HepG2 (cell line): Measurements from ENCODE around the gene NEDD4L. TPM values are rescaled to one million over a fixed set of nuclear protein-coding genes. Genes with fewer than 3 reads are reported as not detected.

Experiments used
- ATAC-seq: fragments of 200-7000 bp; cut with Tn5 transposase; 3 replicates; pipeline ENCODE4 v1.9.1; 2020; ENCODE audit warnings: mild to moderate bottlenecking, moderate library complexity
- BruUV-seq: library from RNA; stranded (reverse); fragments of 400-500 nt; replicated peaks from 2 replicates; lab custom pipeline; 2021; lab: Mats Ljungman, UMichigan
- CTCF ChIA-PET: fragments of 300-600 bp; formaldehyde crosslinking; extraction: SDS; loops from one replicate; lab custom pipeline; 2021; ENCODE audit warnings: low total read pairs, inconsistent platforms, low intra/inter-chr PET ratio; lab: Yijun Ruan, JAX
- POLR2A ChIA-PET: fragments of 350-600 bp; sonication (Branson Sonifier 250); formaldehyde crosslinking; loops from one replicate; lab custom pipeline; 2020; ENCODE audit warnings: antibody characterized with exemption, inconsistent platforms; lab: Yijun Ruan, JAX
- DNase-seq: peaks from one replicate; pipeline ENCODE4 v3.0.0-alpha.2; 2015; ENCODE audit warnings: low spot score
- FAIRE-seq: peaks from 3 replicates; lab custom pipeline; 2011; peaks lifted over from hg19 to GRCh38; lab: Jason Lieb, UNC
- H2AFZ ChIP-seq: one replicate; pipeline ENCODE4 v1.6.1; 2011; ENCODE audit warnings: low read length, inconsistent platforms
- H3K27ac ChIP-seq: fragments of 300-600 bp; 3 replicates; pipeline ENCODE4 v1.8.0; 2011; ENCODE audit warnings: mixed run types, mild to moderate bottlenecking, mixed read lengths, low read length, inconsistent platforms; ENCODE audit not compliant: insufficient read depth; ENCODE audit errors: extremely low read length
- H3K27me3 ChIP-seq, 2 experiments: fragments of 200-600 bp in 1 of 2; 2 replicates in 1 of 2; 3 replicates in 1 of 2; pipeline versions ENCODE4 v1.6.0 to v1.8.0; 2011; ENCODE audit warnings: low read length in 2 of 2, mild to moderate bottlenecking in 2 of 2, moderate library complexity in 2 of 2, inconsistent platforms in 1 of 2; ENCODE audit not compliant: insufficient read depth in 2 of 2, control insufficient read depth in 1 of 2
- H3K36me3 ChIP-seq, 2 experiments: fragments of 200-600 bp in 1 of 2; replicated peaks in 1 of 2; 2 replicates in 1 of 2; 3 replicates in 1 of 2; pipeline versions ENCODE4 v1.5.1 to v1.8.0; 2011; ENCODE audit warnings: low read length in 2 of 2, inconsistent platforms in 1 of 2; ENCODE audit not compliant: insufficient read depth in 2 of 2, control insufficient read depth in 1 of 2
- H3K4me1 ChIP-seq: 2 replicates; pipeline ENCODE4 v1.5.1; 2012; ENCODE audit warnings: low read length, inconsistent platforms; ENCODE audit not compliant: insufficient read depth
- H3K4me2 ChIP-seq: 2 replicates; pipeline ENCODE4 v1.6.0; 2011; ENCODE audit warnings: low read depth, low read length, inconsistent platforms
- H3K4me3 ChIP-seq, 3 experiments: fragments of 200-600 bp in 1 of 3; sonication (generic), shearing (Covaris generic) in 1 of 3; replicated peaks in 1 of 3; 2 replicates each; pipeline ENCODE4 v1.5.1; 2011 to 2016; ENCODE audit warnings: low read length in 3 of 3, inconsistent platforms in 2 of 3, low read depth in 2 of 3, mild to moderate bottlenecking in 2 of 3, control low read depth in 1 of 3, mixed read lengths in 1 of 3; ENCODE audit not compliant: insufficient read depth in 1 of 3
- H3K79me2 ChIP-seq: one replicate; pipeline ENCODE4 v1.6.1; 2011; ENCODE audit warnings: low read length, inconsistent platforms; ENCODE audit not compliant: insufficient read depth
- H3K9ac ChIP-seq: 2 replicates; pipeline ENCODE4 v1.6.0; 2011; ENCODE audit warnings: mild to moderate bottlenecking, low read depth, low read length, inconsistent platforms; ENCODE audit not compliant: insufficient read depth
- H3K9me3 ChIP-seq: 2 replicates; pipeline ENCODE4 v1.5.1; 2012; ENCODE audit warnings: mild to moderate bottlenecking, low read length
- H4K20me1 ChIP-seq: 2 replicates; pipeline ENCODE4 v1.6.0; 2011; ENCODE audit warnings: inconsistent platforms, mild to moderate bottlenecking, low read length, moderate library complexity; ENCODE audit not compliant: insufficient read depth
- ETV5 ChIP-seq: IDR thresholded peaks from 2 replicates; pipeline ENCODE4 v1.6.1; 2018; ENCODE audit warnings: missing biosample characterization, missing genetic modification reagents, inconsistent platforms, borderline replicate concordance
- FOXC1 ChIP-seq: sonication (generic); formaldehyde crosslinking; IDR thresholded peaks from 2 replicates; pipeline ENCODE4 v1.8.0; 2022; ENCODE audit warnings: mild to moderate bottlenecking, missing genetic modification reagents, borderline replicate concordance
- KAT8 ChIP-seq: IDR thresholded peaks from 2 replicates; pipeline ENCODE4 v1.6.1; 2016; ENCODE audit warnings: missing genetic modification reagents, missing compliant biosample characterization
- MAZ ChIP-seq, 2 experiments: sonication (generic) in 1 of 2; formaldehyde crosslinking in 1 of 2; IDR thresholded peaks; 2 replicates each; pipeline versions ENCODE4 v1.5.0 to v1.6.1; 2012 to 2020; ENCODE audit warnings: low read depth in 2 of 2, mild to moderate bottlenecking in 2 of 2, borderline replicate concordance in 1 of 2, improper control_type of control experiment in 1 of 2, low read length in 1 of 2, missing genetic modification reagents in 1 of 2, moderate library complexity in 1 of 2
- RORA ChIP-seq: sonication (generic); formaldehyde crosslinking; IDR thresholded peaks from 2 replicates; pipeline ENCODE4 v1.5.0; 2020; ENCODE audit warnings: mild to moderate bottlenecking, missing genetic modification reagents, moderate library complexity
- STAG1 ChIP-seq: sonication (generic); formaldehyde crosslinking; IDR thresholded peaks from 2 replicates; pipeline ENCODE4 v1.4.0; 2020; ENCODE audit warnings: missing genetic modification reagents
- THYN1 ChIP-seq: sonication (generic); formaldehyde crosslinking; IDR thresholded peaks from 2 replicates; pipeline ENCODE4 v1.8.1; 2023; ENCODE audit warnings: low read depth, mild to moderate bottlenecking, moderate library complexity, missing genetic modification reagents, borderline replicate concordance
- WGBS: methylation state at CpG from one replicate; pipeline ENCODE4 v1.1.6; 2017; ENCODE audit warnings: low lambda C conversion rate; 5-methylcytosine and 5-hydroxymethylcytosine counted together
- in situ Hi-C: cut with HindIII; loops from 2 replicates; pipeline ENCODE4 v1.10.0; 2017; ENCODE audit warnings: low pct_unique_long_range_greater_than_20kb; ENCODE audit not compliant: extremely low pct_ligation_motif_present
- intact Hi-C: fragments of 100-400 bp; cut with micrococcal nuclease; formaldehyde crosslinking; loops from one replicate; pipeline ENCODE4 v1.10.0; 2022; ENCODE audit not compliant: unreplicated experiment
- polyA plus RNA-seq, 8 experiments: library from polyadenylated mRNA; depleted of rRNA in 3 of 8; stranded (reverse) in 7 of 8; unstranded in 1 of 8; fragments of >200 nt; fragmentation: Illumina TruSeq in 4 of 8; extraction: Trizol in 4 of 8; gene quantifications; 2 replicates each; pipeline versions ENCODE4 v1.2.1 to v1.2.3, GENCODE V29; 2011 to 2016; ENCODE audit warnings: low read depth in 4 of 8, missing spikeins in 1 of 8, mixed read lengths in 1 of 8; ENCODE audit not compliant: insufficient read depth in 1 of 8
- total RNA-seq, 5 experiments: library from RNA; depleted of rRNA; stranded (reverse); fragments of >200 nt; fragmentation: Illumina TruSeq; extraction: Trizol; gene quantifications; 2 replicates each; pipeline ENCODE4 v1.2.3, GENCODE V29; 2016; ENCODE audit warnings: low read depth in 1 of 5
- TF ChIP-seq, protein P1 (sequence below): sonication (generic); formaldehyde crosslinking; IDR thresholded peaks from 2 replicates; pipeline ENCODE4 v1.9.0; 2021; ENCODE audit warnings: missing genetic modification reagents, borderline replicate concordance
- TF ChIP-seq, protein P2 (sequence below): sonication (generic); IDR thresholded peaks from 2 replicates; pipeline ENCODE4 v1.6.1; 2016; ENCODE audit warnings: low read depth, borderline replicate concordance
- TF ChIP-seq, protein P3 (sequence below): sonication (generic); formaldehyde crosslinking; conservative IDR thresholded peaks from 2 replicates; pipeline ENCODE4 v1.8.1; 2023; ENCODE audit warnings: missing genetic modification reagents

NEDD4L gene
- total and polyA plus RNA-seq, 2 of the 13 experiments (the other 11 are each of a cell fraction or from before 2014, with no cell fraction given) = 168 to 390 TPM

DNA sequence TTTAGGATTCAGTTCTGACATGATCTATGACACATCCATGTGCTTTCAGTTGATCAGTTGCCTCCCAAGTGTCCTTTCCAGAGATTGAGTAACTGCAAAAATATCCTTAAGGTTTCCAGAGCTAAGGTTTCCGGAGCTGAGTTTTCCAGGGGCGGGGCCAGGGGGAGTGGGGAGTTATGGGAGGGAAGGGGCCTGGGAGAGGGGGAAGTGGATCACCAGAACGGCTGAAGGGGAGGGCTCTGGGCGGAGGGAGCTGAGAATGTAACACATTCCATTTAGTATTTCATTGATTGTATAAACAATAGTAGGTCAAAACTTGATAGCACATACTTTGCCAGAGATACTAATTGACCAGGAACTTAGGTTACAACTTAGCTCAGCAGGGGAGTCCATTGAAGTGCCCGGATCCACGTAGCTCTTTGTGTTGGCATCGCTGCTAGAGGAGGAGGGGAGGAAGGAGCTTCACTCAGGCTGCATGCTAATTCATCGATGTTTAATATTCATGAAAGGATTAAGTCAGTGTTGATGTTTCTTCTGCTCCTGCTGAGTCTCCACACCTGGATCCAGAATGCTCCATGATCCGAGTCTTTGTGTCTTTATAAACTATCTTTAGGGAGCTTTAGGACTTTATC, 295.1 kb downstream of the NEDD4L start:
- POLR2A ChIA-PET = interaction anchor here (0.7 kb wide), 1 partner anchor 13 kb away, joined by 4 read pairs; no protein-coding TSS in a partner anchor
- no peak overlapping the region for H3K4me3 ChIP-seq
- no peaks in the 10 kb centered on the region for H3K27me3 ChIP-seq
- intact Hi-C loops (no loop called here), in situ Hi-C loops (no loop called here)
- no peaks in the 10 kb centered on the region for H3K79me2 ChIP-seq
- H3K36me3 ChIP-seq = peaks cover 3 to 79% of the 10 kb centered on the region in 2 experiments; a peak in 4 of 5 replicates
- ATAC-seq (no peak), DNase-seq (no peak), FAIRE-seq (no peak)
- no peak overlapping the region for H3K9ac ChIP-seq
- no peak overlapping the region for H3K4me2 ChIP-seq
- no peak overlapping the region for H3K27ac ChIP-seq
- H3K4me1 ChIP-seq = no peaks in the 10 kb centered on the region
- CTCF ChIA-PET = no interaction called here
- BruUV-seq = no TSS peak
- 95% methylated on average over 7 of the region's 9 CpGs for WGBS
- no peaks in the 10 kb centered on the region for H3K9me3 ChIP-seq
- TF ChIP-seq THYN1 = no peak
- no peak for TF ChIP-seq FOXC1 (CRISPR knock-in tag)
- no peak for TF ChIP-seq KAT8 (CRISPR knock-in tag)
- TF ChIP-seq, protein P1, sequence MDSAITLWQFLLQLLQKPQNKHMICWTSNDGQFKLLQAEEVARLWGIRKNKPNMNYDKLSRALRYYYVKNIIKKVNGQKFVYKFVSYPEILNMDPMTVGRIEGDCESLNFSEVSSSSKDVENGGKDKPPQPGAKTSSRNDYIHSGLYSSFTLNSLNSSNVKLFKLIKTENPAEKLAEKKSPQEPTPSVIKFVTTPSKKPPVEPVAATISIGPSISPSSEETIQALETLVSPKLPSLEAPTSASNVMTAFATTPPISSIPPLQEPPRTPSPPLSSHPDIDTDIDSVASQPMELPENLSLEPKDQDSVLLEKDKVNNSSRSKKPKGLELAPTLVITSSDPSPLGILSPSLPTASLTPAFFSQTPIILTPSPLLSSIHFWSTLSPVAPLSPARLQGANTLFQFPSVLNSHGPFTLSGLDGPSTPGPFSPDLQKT (CRISPR knock-in tag) = no peak
- TF ChIP-seq, protein P2, sequence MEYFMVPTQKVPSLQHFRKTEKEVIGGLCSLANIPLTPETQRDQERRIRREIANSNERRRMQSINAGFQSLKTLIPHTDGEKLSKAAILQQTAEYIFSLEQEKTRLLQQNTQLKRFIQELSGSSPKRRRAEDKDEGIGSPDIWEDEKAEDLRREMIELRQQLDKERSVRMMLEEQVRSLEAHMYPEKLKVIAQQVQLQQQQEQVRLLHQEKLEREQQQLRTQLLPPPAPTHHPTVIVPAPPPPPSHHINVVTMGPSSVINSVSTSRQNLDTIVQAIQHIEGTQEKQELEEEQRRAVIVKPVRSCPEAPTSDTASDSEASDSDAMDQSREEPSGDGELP = no peak
- TF ChIP-seq STAG1 (CRISPR knock-in tag) = no peak
- TF ChIP-seq ETV5 (CRISPR knock-in tag) = no peak
- TF ChIP-seq, protein P3, sequence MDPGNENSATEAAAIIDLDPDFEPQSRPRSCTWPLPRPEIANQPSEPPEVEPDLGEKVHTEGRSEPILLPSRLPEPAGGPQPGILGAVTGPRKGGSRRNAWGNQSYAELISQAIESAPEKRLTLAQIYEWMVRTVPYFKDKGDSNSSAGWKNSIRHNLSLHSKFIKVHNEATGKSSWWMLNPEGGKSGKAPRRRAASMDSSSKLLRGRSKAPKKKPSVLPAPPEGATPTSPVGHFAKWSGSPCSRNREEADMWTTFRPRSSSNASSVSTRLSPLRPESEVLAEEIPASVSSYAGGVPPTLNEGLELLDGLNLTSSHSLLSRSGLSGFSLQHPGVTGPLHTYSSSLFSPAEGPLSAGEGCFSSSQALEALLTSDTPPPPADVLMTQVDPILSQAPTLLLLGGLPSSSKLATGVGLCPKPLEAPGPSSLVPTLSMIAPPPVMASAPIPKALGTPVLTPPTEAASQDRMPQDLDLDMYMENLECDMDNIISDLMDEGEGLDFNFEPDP (CRISPR knock-in tag) = no peak
- no peak for TF ChIP-seq MAZ (IDR thresholded peaks at IDR 0.05; ENCODE audit: borderline replicate concordance, low read depth, low read length)
- no peak for TF ChIP-seq MAZ (CRISPR knock-in tag; IDR thresholded peaks at IDR 0.05; ENCODE audit: low read depth)
- no peak for TF ChIP-seq RORA
- no peaks in the 10 kb centered on the region for H4K20me1 ChIP-seq
- H2AFZ ChIP-seq = no peak overlapping the region
